GM18951 (cell line): ENCODE results near the gene TUSC2.

ENCODE experiments used
- POLR2A ChIP-seq: IDR thresholded peaks from 4 replicates; pipeline ENCODE4 v1.6.1; 2011; ENCODE audit warnings: mild to moderate bottlenecking; ENCODE audit not compliant: insufficient read length, insufficient read depth; ENCODE audit errors: extremely low read depth
- in situ Hi-C: fragments of 300-500 bp; cut with MboI; formaldehyde crosslinking; loops from one replicate; pipeline ENCODE4 v1.12.0; 2022; ENCODE audit warnings: low sequenced_read_pairs, mixed read lengths, inconsistent platforms; ENCODE audit not compliant: unreplicated experiment

TUSC2 gene

GRCh38 chr3:50303013-50303815, 24.8 kb downstream of the TUSC2 start, which contains the start of gene HYAL1:
HYAL1 (minus strand) TSS chr3:50303574; CDS start chr3:50302956, 618 bp downstream.
- TF ChIP-seq POLR2A = no peak

GRCh38 chr3:50302095-50303012, 25.7 kb downstream of the TUSC2 start:
- no peak for TF ChIP-seq POLR2A
- in situ Hi-C loops = no loop called here

More at GRCh38 chr3:50303013-50303815, 24.8 kb downstream of the TUSC2 start, which contains the start of gene HYAL1:
- in situ Hi-C loops = no loop called here

DNA sequence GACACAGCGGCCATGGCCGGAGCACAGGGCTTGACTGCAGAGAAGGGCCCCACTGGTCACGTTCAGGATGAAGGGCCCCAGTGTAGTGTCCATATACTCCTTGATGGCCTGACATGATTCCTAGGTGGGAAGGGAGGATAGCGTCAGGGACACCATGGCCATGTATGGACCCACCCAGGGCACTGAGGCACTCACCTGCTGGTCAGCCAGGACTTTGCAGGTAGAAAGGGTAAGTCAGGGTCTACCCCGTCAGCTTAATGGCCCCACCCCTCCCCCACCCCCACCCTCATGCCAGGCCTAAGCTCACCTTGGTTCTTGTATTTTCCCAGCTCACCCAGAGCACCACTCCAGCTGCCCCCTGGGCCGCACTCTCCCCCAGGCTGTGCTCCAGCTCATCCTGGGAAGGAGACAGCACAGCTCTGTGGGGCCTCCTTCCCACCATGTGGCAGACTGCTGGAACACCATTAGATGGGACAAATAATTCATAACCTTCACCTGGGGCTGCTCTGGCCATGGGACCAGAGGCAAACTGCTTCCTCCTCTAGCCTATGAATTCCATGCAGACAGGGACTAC, 27.3 kb downstream of the TUSC2 start:
- no peak for TF ChIP-seq POLR2A
- in situ Hi-C loops = no loop called here

- in situ Hi-C loops = no loop called here
These were observed 27.9 kb downstream of the TUSC2 start for GRCh38 chr3:50299929-50300680.

DNA sequence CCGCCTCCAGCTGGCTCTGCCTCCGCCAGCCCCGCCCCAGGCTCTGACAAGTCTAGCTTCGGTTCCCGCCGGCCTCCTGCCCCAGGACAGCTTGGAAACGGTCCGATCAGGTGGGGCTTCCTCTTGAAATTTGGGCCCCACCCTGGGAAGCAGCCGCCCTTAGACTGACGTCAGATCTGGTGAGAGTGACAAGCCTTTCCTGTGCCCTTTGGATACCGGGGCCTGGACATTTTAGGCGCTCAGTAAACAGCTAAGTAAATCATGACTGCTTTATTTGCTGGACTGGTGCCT, 28.4 kb downstream of the TUSC2 start:
- in situ Hi-C loops = no loop called here

More at GRCh38 chr3:50299929-50300680, 27.9 kb downstream of the TUSC2 start:
- TF ChIP-seq POLR2A = no peak

GRCh38 chr3:50298836-50299637, 29.0 kb downstream of the TUSC2 start, which contains the start of the genes HYAL3 and NAA80:
HYAL3 (minus strand) TSS chr3:50299405; CDS start chr3:50295602, 3,803 bp downstream.
NAA80 (minus strand) TSS chr3:50299405; CDS start chr3:50297463, 1,942 bp downstream.
- TF ChIP-seq POLR2A = peak; percentile 89
- in situ Hi-C loops = no loop called here

More for the DNA sequence above, 28.4 kb downstream of the TUSC2 start:
- no peak for TF ChIP-seq POLR2A

GRCh38 chr3:50297896-50298725, 29.9 kb downstream of the TUSC2 start:
- in situ Hi-C loops = no loop called here
- TF ChIP-seq POLR2A = no peak

DNA sequence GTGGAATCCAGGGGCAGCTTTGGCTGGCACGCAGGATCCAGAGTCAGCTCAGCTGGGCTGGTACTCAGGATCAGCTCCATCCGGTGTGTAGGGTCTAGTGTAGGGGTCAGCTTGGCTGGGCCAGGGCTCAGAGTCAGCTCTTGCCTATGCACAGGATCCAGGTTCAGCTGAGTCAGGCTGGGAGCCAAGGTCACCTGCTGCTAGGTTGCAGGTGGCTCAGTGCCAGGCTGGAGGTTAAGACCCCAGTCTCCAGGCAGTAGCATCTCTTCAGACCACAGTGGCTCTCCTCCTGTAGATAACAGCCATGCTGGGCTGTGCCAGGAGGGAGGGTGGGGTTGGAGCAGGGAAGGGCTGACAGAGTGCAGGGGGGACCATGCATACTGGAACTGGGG, 30.6 kb downstream of the TUSC2 start:
- in situ Hi-C loops = no loop called here
- TF ChIP-seq POLR2A = no peak

DNA sequence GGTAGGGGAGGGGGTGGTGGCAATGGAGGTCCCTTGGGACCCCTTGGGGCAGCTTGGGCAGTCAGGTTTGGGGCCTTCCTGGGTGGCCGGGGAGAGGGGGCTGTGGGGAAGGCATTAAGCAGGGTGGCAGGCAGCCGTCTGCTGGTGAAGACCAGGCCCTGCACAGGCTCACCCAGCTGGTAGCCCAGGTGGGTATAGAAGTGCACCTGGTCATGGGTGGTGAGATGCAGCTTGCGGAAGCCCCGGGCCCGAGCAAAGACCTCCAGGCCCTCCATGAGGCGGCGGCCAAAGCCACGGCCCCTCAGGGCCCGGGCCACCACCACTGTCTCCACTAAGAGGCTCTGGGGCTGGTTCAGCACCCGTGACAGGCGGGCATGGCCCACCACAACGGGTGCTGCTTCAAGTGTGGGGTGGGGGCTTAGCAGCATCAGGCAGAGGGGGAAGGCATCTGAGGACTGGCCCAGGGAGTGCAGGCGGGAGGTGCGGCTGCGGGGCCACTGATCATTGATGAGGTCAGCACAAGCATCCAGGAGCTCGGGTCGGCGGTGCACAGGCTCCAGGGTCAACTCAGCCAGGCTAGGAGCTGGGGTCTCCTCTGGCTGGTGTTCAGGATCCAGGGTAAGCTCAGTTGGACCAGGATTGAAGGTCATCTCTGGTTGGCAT, 31.2 kb downstream of the TUSC2 start:
- TF ChIP-seq POLR2A = no peak
- in situ Hi-C loops = no loop called here

GRCh38 chr3:50295553-50296431, 32.2 kb downstream of the TUSC2 start:
- TF ChIP-seq POLR2A = no peak
- in situ Hi-C loops = no loop called here
